Activated T-cell treated with anti-CD3 and anti-CD28 coated beads for 4 hours (primary cell): ENCODE data around the gene RDH16.
"Not testable (repeated sequence)": the region's sequence is repeated elsewhere in the genome, so short reads cannot be mapped to it uniquely, and the experiment has no call there.

ENCODE experiments used
- DNase-seq: peaks from one replicate; pipeline ENCODE4 v3.0.0-alpha.2; 2020

Gene RDH16

DNA sequence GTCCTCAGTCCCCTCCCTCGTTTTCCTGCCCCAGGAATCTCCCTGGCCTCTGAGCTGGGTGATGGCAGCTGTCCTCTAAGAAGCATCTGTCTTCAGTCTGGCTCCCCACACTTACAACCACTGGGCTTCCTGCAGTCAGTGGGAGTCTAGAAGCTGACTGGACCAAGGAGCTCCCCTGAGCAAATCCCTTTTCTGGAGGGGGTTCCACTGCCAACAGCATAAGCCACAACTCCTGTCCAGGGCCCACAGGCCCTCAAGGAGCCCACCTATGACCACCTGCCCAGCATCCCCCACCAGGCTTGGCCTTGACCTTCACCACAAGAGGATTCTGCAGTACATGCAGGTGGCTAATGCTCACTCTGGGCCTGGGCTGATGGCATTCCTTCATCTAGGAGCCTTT, 4.1 kb downstream of the RDH16 start:
- DNase-seq: no peak

DNA sequence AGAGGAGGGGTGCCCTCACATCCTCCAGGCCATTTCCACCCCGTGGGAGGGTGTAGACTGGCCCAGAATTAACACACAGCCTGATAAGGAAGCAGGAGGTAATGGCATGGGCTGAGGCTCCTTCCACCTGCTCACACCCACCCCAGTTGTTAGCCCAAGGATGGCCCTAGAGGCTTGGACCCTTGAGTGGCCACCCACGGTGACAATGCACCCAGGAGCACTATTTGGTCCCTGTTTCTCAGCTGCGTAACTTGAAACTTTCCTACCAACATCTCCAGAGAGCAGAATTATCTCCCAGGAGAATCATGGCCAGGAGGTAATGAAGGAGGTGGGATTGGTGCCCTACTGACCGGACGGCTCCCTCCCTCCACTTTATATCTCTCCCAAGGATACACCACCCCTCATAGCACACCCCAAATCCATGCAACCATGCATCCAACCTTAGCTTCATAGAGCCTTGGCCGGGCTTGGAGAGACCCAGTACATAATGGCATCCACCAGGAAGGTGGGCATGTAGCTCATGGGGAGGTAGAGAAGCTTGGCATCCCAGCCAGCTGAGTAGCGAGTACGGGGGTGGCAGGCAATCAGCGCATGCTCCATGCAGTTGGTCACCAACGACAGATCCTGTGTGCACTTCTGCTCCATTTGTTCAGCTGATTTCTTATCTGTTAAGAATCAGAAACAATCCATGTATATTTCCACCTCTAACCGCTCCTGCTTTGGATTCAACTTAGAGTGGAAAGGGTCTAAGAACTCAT, 5.6 kb downstream of the RDH16 start:
- no peak for DNase-seq

DNA sequence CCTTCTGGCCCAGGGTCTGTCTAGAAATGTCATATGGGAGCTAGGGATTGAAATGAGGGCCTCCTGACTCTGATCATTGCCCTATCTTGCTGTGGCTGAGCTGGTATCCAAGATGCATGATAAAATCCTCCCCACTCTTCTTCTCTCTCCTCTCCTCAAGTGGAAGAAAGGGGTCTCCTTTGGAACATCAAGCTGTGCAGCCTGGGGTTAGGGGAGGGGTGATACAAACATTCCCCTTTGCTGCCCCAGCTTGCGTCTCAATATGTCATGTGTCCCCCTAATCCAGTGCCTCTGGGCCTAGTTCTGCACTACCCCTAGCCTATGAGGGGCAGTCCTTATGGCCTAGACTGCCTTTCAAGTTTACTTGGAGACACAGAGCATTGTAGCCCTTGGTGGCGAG, 8.5 kb downstream of the RDH16 start:
- no peak for DNase-seq

DNA sequence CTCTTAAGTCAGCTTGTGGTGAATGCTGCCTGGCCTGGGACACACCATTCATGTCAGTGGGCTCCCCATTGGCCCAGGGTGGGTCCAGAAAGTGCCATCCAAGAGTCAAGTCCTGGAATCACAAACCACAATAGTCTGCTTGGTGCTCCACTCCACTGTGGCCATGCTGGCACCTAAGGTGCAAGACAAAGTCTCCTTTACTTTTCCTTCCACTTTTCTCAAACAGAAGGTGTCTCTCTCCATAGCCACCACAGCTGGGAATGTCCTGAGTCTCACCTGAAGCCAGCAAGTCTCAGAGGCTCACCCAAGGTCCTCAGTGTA, 9.0 kb downstream of the RDH16 start:
- DNase-seq: no peak

DNA sequence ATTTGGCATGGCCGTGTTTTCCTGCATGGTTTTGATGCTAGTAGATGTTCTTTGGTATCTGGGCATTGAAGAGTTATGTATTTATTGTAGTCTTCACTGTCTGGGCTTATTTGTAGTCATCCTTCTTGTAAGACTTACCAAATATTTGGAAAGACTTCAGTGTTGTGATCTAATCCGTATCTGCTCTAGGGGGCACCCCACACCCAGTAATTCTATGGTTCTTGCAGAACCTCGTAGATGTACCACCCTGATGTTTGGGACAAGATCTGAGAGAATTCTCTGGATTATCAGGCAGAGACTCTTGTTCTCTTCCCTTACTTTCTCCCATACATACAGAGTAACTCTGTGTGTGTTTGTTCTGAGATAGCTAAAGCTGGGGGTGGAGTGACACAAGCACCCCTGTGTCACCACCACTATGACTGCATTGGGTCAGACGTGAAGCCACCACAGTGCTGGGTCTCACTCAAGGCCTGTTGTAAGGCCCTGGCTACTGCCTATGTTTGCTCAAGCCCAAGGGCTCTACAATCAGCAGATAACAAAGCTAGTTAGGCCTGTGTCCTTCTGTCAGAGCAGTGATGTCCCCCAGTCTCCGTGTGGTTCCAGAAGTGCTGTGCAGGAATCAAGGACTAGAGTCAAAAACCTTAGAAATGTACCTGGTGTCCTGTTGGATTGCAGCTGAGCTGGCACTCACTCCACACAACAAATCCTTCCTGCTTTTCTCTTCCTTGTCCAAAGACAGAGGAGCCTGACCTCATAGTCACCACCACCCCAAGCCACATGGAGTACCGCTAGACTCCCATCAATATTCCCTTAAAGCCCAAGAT, 9.6 kb downstream of the RDH16 start:
- no peak for DNase-seq

DNA sequence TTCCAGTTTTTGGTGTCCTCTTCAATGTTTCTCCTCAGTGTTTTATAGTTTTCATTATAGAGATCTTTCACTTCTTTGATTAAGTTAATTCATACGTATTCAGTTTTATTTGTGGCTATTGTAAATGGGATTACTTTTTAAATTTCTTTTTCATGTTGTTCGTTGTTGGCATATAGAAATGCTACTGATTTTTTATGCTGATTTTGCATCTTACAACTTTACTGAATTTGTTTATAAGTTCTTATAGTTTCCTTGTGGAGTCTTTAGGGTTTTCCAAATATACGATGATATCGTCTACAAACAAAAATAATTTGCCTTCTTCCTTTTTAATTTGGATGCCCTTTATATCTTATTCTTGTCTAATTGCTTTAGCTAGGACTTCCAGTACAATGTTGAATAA, 13.5 kb downstream of the RDH16 start:
- DNase-seq: no peak

DNA sequence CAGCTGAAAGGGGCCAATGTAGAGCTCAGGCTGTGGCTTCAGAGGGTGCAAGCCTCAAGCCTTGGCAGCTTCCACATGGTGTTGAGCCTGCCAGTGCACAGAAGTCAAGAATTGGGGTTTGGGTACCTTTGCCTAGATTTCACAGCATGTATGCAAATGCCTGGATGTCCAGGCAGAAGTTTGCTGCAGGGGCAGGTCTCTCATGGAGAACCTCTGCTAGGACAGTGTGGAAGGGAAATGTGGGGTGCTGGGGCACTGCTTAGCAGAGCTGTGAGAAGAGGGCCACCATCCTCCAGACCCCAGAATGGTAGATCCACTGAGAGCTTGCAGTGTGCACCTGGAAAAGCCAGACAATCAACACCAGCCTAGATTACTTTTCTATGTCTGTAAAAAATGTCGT, 14.0 kb downstream of the RDH16 start:
- not testable (repeated sequence) for DNase-seq

DNA sequence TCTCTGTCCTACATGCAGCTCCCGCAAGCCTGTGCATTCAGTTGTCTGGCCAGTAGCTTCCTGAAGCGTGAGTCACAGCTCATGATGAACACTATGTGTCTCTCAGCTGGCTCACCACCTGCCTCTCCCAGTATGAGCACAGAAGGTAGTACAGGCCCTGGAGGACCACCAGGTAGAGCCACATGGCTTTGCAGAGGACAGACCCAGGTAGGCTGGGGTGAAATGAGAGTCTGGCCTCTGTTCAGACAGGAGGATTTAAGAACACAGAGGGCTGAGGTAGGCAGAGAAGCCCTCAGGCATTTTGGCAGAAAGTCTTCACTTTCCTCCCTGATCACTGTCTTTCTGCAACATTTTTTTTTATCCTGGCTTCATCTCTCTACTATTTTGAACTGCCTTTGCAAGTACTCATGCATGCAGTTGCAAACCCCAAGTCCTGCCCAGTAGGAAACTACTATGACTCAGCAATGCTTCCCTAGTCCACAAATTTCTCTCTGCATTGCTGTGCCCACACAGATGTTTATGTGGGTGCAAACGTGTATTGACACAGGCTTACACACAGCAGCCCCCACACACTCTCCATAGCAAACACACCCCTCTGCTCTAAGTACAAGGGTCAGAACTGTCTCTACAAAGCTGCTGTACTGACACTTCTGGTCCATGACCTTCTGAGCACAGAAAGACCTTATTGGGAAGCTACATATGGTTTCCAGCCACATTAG, 15.9 kb downstream of the RDH16 start:
- no peak for DNase-seq

DNA sequence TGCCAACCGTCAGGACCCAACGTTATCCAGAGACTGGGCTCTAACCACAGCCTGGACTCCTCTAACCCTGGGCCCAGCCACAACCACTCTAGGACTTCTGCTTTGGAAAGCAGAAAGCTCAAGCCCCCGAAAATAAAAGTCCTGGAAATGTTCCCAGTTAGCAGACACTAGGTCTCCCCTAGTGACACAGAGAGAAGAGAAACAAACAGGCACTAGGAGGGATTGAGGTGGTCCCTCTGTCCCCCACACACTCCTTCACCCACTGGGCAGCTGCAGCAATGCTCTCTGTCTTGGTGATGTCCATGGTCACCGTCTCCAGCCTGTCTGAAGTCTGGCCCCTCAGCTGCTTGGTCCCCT, 16.5 kb downstream of the RDH16 start:
- not testable (repeated sequence) for DNase-seq

DNA sequence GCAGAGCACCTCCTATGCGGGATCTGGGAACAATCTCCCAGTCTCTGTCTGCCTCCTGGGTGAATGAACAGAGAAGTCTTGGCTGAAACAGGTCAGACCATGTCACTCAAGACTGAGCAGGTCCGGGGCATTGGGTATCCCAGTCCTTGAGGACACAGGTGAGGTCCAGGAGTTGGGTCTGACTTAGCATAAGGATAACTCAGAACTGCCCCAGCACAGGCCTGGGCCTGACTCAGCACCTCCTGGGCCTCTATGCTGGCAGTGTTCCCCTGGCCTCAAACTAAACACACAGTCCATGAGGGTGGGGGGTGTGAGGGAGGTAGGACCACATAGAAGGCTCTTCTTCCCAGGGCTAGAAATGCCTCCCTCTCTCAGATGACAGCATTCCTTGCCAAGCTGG, 21.7 kb downstream of the RDH16 start:
- no peak for DNase-seq

DNA sequence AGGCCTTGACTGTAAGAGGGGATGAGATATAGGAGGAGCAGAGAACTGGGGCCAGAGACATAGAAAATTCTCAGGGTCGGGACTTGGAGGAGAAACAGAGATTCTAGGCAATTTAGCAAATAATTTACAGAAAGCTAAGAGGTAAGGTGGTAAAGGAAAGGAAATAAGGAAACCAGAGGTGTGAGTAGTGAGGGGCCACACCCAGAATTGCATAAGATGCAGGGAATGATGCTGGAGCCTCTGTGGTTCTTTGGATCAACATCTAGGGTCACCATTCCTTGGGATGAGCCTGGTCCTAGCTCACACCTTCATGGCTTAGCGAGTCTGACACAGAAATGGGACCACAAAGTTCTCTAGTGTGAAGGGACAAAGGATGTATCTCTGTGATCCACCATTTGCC, 22.3 kb downstream of the RDH16 start:
- no peak for DNase-seq

DNA sequence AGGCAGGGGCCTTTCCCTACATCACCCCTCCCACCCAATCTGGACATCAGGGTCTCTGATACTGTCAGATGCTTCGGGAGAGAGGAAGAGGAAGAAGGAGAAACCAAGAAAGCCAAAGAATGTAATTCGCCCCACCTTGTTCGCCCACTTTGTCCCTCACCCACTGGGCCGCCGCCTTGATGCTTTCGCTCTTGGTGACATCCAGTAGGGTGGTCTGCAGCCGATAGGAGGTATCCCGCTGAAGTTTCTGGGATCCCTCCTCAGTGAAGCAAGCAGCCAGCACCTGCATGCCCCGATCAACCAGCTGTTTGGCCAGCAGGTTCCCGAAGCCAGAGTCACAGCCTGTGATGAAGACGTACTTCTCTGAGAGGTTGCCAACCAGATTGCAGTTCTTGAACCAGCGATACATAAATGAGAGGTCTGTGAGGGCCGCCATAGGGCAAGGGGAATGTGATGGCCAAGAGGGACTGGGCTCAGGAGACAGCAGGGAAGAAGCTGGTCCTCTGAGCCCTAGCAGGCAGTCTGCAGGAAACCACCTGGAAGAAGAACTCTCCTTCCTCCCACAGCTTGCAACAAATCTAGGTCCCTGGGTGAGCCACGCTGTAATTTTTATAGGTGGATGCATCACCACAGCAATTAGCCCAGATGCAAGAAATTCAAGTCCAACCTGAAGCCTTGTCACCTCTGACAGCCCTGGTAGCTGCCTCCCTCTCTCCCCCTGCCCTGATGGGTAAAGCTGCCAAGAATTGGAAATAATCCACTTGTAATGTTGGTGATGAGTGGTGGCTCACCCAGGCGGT, 23.4 kb downstream of the RDH16 start, which contains the start of gene SDR9C7:
SDR9C7 (minus strand) TSS at position 583 of the 800 bp plus-strand sequence; CDS start at position 436, 147 bp downstream.
- no peak for DNase-seq

DNA sequence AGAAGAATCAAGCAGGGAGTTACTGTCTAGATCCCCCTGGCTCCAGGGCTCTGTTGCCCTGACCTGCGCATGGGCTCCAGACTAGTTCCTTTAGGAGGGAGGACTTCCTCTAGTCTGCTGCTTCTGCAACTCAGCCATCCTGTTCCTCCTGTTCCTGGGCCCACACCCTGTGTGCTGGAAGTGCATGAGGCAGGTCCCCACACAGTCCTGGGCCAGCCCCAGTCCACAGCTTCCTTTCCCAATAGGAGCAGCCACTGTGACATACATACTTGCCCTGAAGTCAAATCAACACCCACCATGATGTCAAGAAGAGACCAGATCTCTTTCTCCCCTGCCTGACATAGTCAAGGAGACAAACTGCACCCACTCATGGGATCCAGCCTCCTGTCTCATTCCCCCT, 24.5 kb downstream of the RDH16 start:
- no peak for DNase-seq

DNA sequence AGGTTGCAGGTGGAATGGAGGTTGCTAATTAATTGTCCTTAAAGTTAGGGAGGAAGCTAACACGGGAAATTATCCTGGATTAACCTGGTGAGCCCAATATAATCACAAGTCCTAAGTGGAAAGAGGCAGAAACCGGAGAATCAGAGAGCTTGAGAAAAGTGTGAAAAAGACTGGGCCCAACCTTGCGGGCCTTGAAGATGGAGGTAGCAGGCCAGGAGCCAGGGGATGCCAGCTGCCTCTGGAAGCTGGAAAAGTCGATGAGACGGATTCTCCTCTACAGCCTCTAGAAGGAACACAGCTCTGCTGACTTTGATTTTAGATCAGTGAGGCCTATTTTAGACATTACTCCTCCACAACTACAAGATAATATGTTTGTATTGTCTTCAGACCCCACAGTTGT, 25.3 kb downstream of the RDH16 start:
- DNase-seq: no peak

DNA sequence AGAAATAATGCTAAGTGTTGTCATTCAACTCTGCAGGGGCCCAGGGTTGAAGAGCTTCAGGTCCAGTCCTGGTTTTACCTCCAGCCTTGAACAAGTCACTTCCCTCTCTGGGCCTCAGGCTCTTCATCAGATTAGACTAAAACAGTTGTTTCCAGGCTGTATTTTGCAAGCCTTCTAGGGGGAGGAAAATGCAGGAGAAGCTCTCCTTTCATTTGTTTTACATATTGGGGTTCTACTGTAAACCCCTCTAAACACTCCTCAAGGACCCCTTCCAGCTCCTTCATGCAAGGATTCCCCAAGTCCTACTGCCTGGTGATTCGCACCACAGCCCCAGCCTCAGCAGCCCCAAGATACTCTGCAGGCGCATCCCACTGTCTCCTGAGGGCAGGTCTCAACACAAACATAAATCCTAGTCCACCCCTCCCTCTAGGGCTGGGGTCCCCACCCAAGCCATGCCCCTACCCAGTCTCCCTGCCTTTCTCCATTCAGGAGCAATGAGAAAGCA, 25.9 kb downstream of the RDH16 start:
- no peak for DNase-seq

DNA sequence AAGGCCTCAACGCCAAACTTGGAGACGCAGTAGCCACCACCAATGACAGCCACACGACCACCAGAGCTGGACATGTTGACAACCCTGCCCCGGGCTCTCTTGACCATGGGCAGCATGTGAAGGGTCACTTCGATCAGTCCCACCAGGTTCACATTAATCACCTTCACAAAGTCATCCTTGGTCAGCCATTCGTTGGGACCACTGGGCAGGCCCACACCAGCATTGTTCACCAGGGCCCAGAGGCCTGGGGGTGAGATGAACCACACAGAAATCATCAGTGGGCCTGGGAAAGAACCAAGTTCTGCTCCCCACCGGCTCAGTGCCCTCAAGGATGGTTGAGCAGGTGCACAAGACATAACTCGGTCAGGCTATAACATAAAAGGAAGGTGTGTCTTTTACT, 27.2 kb downstream of the RDH16 start:
- no peak for DNase-seq

DNA sequence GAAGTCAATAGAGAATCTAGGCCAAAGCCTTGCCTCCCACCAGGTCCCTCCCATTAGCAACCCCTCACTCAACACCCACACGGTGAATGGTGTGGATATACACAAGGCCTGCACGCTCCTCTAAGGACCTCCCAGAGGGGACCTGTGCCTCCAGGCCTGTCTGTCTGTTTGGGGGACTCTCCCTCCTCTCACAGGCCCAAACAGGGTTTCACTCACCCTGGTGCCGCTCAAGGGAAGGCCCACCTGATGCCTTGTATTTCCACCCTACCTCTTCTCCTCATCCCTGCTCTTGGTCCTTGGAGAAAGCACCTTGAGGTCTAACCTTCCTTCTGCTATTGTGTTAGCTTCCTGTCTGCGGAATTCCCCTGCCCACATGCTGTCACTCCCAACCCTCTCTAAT, 27.6 kb downstream of the RDH16 start:
- no peak for DNase-seq

DNA sequence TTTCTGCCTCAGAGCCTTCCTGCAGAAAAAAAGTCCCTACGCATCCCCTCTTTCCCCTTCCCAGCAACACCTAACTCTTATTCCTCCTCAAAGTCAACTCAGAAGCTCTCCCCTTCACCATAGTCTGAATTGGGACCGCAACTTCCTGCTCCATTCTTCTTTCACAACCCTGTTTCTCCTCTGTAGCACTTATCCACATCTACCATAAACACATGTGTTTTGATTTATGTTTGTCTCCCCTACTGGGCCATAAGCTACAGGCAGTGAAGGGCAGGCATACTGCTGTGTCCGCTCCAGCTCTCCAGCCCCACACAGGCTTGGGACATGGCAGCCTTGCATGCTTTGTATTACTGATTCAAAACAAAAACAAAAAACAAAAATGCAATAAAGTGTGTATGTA, 29.1 kb downstream of the RDH16 start:
- DNase-seq: no peak

DNA sequence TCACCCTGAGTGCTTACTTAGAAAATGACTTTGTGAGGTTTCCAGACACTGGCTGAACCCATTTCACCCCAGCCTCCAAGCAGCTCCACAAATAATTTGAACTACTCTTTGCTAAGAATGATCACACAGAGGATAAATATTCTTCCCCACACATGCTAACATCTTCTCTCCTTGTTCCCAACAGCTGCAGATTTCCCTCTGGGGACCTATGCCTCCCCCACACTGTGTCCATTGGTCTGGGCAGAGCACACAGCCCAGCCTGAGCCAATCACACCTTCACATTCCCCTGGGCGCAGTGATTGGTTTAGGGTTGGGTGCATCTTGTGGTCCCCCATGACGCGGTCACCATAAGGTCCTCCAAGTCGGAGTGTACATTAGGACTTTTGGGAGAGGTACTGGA, 30.1 kb downstream of the RDH16 start:
- no peak for DNase-seq

DNA sequence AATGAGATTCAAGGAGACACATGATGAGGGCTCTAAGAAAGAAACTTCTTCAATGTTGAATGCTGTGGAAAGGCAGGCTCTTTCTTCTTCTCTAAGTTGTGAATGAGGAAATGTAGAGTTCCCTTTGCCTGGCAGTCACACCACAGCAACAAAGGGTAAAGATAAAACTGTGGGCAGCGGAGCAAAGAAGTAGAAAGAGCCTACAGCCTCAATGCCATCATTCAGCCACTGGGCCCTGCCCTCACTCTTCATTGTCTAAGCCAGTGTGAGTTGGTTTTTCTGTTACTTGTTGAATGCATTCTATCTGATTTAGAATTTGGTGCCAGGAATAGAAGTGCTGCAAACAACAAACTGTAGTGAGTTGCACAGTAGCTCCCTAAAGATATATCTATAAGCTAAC, 35.4 kb downstream of the RDH16 start:
- DNase-seq: no peak

DNA sequence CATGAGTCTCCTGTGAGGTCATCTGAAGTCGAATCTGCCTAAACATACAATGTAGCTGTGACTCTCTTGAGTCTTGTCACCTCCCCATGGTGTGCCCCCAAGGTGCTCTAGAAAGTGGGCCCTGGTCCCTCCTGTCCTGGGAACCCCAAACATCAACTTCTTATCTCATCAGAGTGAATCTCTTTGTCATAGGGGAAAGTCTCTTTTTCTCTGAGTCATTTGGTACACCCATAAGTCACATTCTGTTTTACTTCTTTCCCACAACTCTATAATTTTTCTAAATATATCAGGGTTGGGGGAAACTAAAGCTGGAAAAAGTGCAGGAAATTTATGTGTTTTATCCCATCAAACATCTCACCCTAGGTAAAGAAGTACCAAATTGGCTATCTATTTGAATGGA, 36.1 kb downstream of the RDH16 start:
- no peak for DNase-seq

DNA sequence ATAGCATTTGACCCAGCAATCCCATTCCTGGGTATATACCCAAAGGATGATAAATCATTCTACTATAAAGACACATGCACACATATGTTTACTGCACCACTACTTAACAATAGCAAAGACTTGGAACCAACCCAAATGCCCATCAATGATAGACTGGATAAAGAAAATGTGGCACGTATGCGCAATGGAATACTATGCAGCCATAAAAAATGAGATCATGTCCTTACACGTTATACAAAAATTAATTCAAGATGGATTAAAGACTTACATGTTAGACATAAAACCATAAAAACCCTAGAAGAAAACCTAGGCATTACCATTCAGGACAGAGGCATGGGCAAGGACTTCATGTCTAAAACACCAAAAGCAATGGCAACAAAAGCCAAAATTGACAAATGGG, 39.3 kb downstream of the RDH16 start:
- DNase-seq: not testable (repeated sequence)

DNA sequence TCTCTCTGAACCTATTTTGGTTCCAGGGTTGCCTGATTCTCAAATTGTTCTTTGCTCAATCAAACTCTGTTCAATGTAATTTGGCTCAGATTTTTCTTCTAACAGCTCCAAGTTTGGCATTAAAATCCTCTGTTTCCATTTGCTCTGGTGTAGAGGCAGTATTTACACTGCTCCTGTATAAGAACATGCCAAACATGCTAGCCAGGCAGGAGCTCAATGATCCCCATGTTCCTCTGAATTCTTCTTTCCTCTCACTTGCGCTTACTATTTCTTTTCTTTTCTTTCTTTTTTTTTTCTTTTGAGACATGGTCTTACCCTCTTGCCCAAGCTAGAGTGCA, 40.4 kb downstream of the RDH16 start:
- no peak for DNase-seq
